BJ (cell line): Measurements from ENCODE around the gene UST. TPM values are rescaled to one million over a fixed set of nuclear protein-coding genes. Genes with fewer than 3 reads are reported as not detected.

Source experiments
- CTCF ChIA-PET: fragments of 350-600 bp; formaldehyde crosslinking; extraction: SDS; loops from one replicate; lab custom pipeline; 2021; ENCODE audit warnings: antibody characterized with exemption, inconsistent platforms; lab: Yijun Ruan, JAX
- POLR2A ChIA-PET: fragments of 300-600 bp; sonication (Branson Sonifier 250); formaldehyde crosslinking; extraction: SDS; loops from one replicate; lab custom pipeline; 2021; ENCODE audit warnings: antibody characterized with exemption; lab: Charles Lee
- DNase-seq: peaks from one replicate; pipeline ENCODE4 v3.0.0-alpha.2; 2011; ENCODE audit warnings: low read depth
- H3K27me3 ChIP-seq: 2 replicates; pipeline ENCODE4 v1.6.0; 2011; ENCODE audit warnings: low read length; ENCODE audit not compliant: control insufficient read depth, insufficient read depth
- H3K36me3 ChIP-seq: 2 replicates; pipeline ENCODE4 v1.5.1; 2011; ENCODE audit warnings: low read length; ENCODE audit not compliant: control insufficient read depth, insufficient read depth
- H3K4me3 ChIP-seq: 2 replicates; pipeline ENCODE4 v1.5.1; 2011; ENCODE audit warnings: low read depth, mild to moderate bottlenecking, control low read depth, low read length
- polyA plus RNA-seq: library from polyadenylated mRNA; depleted of rRNA; stranded (reverse); fragments of >200 nt; gene quantifications from 2 replicates; pipeline ENCODE4 v1.2.3, GENCODE V29; 2011
- TF ChIP-seq, protein P1 (sequence below): IDR thresholded peaks from 2 replicates; pipeline ENCODE4 v1.5.1; 2011; ENCODE audit warnings: low read depth, mild to moderate bottlenecking, control low read depth, inconsistent platforms, low read length, moderate library complexity; ENCODE audit not compliant: insufficient read depth

UST gene
- polyA plus RNA-seq, 1 experiment: 6.8 TPM

DNA sequence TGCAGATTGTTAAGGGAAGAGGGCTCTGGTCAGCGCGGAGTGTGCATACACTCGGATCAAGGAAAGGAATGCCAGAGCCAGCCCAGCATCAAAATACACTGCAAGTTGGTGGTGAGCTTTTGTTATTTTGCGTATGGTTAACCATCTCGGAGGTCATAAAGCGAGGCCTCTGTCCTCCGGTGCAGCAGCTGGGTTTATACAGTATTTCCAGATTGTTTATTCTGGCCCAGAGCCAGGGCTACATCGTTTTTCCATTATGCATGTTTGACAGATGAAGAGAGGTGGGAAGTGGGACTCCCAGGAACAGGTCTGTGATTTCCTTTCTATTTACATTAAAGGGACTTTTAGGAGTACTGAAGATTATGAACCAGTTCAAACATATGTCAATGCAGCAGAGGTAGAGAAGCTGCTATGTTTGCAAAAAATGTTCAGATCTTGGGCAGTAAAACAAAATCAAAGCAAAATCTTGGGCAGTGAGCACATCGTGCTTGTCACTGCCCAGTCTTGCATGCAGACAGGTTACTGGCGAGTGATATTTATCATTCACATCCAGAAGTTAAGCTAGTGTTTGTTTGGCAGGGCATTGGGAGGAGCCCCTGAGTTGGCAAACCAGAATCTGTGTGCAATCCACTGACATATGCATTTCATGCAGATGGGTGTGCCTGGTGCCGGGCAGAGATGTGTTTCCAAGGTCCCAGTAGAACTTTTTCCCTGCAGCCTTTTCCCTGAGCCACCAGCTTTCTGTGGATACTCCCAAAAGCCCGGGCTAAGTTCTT lies 314.3 kb downstream of the UST start:
- no peaks in the 10 kb centered on the region for H3K36me3 ChIP-seq
- DNase-seq: no peak
- TF ChIP-seq, protein P1, sequence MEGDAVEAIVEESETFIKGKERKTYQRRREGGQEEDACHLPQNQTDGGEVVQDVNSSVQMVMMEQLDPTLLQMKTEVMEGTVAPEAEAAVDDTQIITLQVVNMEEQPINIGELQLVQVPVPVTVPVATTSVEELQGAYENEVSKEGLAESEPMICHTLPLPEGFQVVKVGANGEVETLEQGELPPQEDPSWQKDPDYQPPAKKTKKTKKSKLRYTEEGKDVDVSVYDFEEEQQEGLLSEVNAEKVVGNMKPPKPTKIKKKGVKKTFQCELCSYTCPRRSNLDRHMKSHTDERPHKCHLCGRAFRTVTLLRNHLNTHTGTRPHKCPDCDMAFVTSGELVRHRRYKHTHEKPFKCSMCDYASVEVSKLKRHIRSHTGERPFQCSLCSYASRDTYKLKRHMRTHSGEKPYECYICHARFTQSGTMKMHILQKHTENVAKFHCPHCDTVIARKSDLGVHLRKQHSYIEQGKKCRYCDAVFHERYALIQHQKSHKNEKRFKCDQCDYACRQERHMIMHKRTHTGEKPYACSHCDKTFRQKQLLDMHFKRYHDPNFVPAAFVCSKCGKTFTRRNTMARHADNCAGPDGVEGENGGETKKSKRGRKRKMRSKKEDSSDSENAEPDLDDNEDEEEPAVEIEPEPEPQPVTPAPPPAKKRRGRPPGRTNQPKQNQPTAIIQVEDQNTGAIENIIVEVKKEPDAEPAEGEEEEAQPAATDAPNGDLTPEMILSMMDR: no peak
- H3K4me3 ChIP-seq: no peak overlapping the region
- POLR2A ChIA-PET: no interaction called here
- no peaks in the 10 kb centered on the region for H3K27me3 ChIP-seq
- CTCF ChIA-PET: interaction anchor here (1.0 kb wide), 1 partner anchor 21 kb away, joined by 3 read pairs; no protein-coding TSS in a partner anchor

DNA sequence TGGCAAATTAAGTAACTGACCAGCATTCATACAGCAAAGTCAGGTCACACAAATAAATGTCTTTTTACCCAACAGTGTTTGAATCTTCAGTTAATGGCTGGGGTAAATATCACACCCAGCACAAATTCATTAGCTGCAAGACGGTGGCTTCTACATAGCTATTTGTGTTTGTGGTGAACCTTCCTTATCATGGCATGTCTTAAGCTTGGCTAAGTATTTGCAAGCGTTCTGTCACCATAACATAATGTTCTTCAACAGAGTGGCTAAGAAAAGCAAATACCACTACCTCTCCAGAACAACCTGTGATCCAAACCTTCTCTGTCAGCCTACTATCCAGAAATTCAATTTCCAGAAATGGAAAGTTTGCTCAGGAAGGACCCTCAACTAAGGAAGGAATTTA lies 315.1 kb downstream of the UST start:
- Histone ChIP-seq H3K36me3 (no peaks in the 10 kb centered on the region), H3K4me3 (no peak overlapping the region), H3K27me3 (no peaks in the 10 kb centered on the region)
- no peak for DNase-seq
- TF ChIP-seq, protein P1: no peak
- POLR2A ChIA-PET: no interaction called here
- CTCF ChIA-PET: interaction anchor here (1.0 kb wide), 1 partner anchor 21 kb away, joined by 3 read pairs; no protein-coding TSS in a partner anchor

DNA sequence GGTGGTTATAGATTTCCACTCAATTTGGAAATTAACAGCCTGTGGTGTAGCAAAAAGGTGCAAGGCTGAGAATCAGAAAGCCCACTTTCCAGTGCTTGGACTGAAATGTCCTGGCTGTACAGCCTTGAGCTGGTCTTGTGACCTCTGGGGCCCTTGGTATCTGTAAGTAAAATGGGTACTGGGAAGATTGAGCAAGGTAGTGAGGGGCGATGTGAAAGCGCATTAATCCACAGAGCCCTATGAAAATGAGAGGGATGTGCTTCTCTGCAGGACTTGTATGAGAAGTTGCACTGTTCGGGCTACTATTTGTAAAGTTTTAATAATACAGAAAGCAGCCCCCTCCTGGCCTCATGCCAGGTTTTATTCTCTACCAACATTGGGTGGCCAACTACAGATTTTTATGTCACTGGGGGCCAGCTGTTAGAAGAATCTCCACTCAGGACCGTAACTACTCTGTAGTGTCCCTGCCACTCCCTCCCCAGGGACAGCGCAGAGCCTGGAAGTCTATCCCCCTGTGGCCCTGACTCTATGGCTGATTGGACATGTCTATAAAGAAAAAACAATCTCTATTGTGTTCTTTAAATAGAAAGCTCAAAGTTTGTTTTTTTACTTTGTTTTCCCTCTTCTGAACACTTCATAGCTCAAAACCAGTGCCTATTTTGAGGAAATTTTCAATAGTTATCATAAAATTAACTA lies 316.0 kb downstream of the UST start:
- DNase-seq: no peak
- TF ChIP-seq, protein P1: no peak
- ChIA-PET POLR2A (no interaction called here), CTCF (interaction anchor here (1.8 kb wide), 1 partner anchor 9 kb away, joined by 5 read pairs; no protein-coding TSS in a partner anchor)
- H3K36me3 ChIP-seq: no peaks in the 10 kb centered on the region
- H3K27me3 ChIP-seq: no peaks in the 10 kb centered on the region
- H3K4me3 ChIP-seq: no peak overlapping the region

DNA sequence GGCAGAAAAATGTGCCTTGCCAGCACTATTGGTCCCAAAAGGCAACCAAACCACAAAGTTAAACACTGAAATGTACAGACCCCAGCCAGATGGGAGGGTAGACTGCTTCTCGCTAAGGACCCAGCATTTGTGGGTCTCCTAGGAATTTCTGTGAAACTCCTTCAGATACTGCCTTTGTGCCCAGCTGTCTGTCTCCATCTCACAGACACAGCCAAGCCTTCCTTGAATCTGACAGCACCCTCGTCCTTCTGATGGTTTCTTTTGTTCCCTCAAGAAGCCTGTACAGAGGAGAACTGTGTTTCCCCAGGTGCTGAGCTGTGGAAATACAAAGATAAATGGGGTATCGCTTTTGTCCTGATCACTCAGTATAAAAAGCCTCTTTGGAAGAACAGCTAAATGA lies 316.6 kb downstream of the UST start:
- CTCF ChIA-PET: interaction anchor here (0.6 to 1.8 kb wide), 3 partner anchors 10 to 338 kb away, joined by 3 to 5 read pairs (median 4); no protein-coding TSS in a partner anchor
- no peak overlapping the region for H3K4me3 ChIP-seq
- no peak for DNase-seq
- TF ChIP-seq, protein P1: no peak
- no peaks in the 10 kb centered on the region for H3K36me3 ChIP-seq
- H3K27me3 ChIP-seq: no peaks in the 10 kb centered on the region
- POLR2A ChIA-PET: interaction anchor here (0.6 kb wide), 1 partner anchor 426 kb away, joined by 3 read pairs; no protein-coding TSS in a partner anchor

DNA sequence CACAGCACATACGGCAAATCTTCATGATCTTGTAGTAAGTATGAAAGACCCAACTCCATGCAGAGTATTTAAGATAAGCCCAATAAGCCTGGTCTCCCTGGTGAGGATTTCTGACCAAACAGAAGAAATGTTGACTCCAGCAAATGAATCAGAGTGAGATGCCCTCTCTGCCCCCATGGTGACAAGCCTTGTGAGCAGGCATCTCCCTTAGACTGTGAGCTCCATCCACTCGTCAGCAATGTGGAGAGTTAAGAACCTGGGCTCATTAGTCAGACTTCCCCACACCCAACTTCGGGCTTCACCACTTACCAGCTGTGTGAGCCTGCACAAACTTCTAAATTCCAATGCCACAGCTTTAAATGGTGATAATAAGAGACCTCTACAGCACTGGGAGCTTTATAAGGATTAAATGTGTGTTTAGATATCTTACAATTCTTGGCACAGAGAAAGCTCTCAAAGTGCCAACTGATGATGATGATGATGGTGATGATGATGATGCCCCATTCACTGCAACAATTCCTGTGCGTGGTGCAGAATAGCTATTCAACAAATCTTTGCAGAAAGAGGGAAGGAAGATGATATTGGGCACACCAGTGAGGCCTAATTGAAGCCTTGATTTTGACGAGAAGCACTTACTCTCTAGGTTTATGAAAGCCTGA lies 317.3 kb downstream of the UST start:
- TF ChIP-seq, protein P1: no peak
- CTCF ChIA-PET: interaction anchor here (0.6 to 1.8 kb wide), 4 partner anchors 10 to 338 kb away, joined by 3 to 5 read pairs (median 4); no protein-coding TSS in a partner anchor
- POLR2A ChIA-PET: interaction anchor here (0.6 kb wide), 1 partner anchor 426 kb away, joined by 3 read pairs; no protein-coding TSS in a partner anchor
- no peak overlapping the region for H3K4me3 ChIP-seq
- no peak for DNase-seq
- no peaks in the 10 kb centered on the region for H3K36me3 ChIP-seq
- H3K27me3 ChIP-seq: no peaks in the 10 kb centered on the region
